GM12891 (cell line): ENCODE results near the gene DDN.

Experiments used
- POLR2A ChIP-seq: IDR thresholded peaks from 2 replicates; pipeline ENCODE4 v1.6.1; 2011; ENCODE audit warnings: low read depth, low read length, control low read depth
- TAF1 ChIP-seq: IDR thresholded peaks from 2 replicates; pipeline ENCODE4 v1.6.1; 2011; ENCODE audit warnings: low read depth, low read length, control low read depth

- TF ChIP-seq TAF1: no peak
- no peak for TF ChIP-seq POLR2A
Observed at GRCh38 chr12:49039421-49040363, 40.5 kb upstream of the DDN start.
